HG02852 (cell line): Measurements from ENCODE around the gene SIGLEC15.
"Not testable (repeated sequence)": the region's sequence is repeated elsewhere in the genome, so short reads cannot be mapped to it uniquely, and the experiment has no call there.

ENCODE experiments used
- ATAC-seq: cut with Tn5 transposase; IDR thresholded peaks from one replicate; pipeline ENCODE4 v1.9.1; 2021; ENCODE audit warnings: mild to moderate bottlenecking, moderate library complexity; ENCODE audit not compliant: unreplicated experiment

Gene SIGLEC15, protein sequence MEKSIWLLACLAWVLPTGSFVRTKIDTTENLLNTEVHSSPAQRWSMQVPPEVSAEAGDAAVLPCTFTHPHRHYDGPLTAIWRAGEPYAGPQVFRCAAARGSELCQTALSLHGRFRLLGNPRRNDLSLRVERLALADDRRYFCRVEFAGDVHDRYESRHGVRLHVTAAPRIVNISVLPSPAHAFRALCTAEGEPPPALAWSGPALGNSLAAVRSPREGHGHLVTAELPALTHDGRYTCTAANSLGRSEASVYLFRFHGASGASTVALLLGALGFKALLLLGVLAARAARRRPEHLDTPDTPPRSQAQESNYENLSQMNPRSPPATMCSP

DNA sequence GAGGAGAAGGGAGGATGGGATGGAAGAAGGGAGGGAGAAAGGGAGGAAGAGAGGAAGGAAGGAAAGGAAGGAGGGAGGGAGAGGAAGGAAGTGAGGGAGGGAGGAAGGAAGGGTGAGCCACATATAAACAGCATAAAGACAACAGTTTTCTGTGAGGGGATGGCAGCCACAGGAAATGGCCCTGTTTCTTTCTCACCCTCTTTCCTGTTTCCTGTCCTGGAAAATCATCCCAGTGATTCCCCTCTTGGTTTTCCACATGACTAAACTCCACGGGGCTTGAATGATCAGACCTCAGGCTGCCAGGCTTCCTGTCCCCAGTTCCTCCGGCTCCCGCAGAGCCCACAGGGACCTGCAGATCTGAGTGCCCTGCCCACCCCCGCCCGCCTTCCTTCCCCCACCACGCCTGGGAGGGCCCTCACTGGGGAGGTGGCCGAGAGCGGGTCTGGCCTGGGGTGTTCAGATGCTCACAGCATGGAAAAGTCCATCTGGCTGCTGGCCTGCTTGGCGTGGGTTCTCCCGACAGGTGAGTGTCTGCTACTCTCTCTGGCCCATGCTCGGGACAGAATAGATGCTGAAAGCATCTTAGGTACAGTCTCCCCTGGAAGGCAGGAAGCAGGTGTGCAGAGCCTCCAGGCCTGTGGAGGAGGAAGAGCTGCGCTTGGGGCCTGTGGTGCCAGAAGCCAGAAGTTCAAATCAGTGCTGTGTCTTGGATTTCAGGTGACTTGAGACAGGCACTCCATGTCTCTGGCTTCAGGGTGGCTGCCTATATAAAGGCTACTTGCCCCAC, at the start of gene SIGLEC15:
Gene SIGLEC15 (plus strand): TSS at position 418 of the 787 bp plus-strand sequence. CDS start 54 bp downstream, at position 472.
- no peak for ATAC-seq

DNA sequence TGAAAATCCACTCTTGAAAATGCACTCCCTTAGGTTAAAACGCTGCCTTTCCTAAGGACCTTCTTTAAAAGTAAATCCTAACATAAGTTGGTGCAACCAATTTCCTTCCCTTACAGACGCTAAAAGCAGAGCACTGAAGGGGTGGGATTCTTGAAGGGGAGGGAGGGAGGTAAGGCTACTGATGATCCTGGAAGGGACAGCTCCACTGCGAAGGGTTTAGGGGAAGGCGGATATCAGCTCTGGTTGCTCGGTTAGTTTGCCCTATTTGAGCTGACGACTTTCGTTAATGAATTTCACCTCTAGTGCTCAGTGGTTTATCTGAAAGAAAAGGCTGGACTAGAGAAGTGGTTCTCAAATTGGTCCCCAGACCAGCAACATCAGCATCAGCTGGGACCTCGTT, 49.7 kb upstream of the SIGLEC15 start:
- no peak for ATAC-seq

DNA sequence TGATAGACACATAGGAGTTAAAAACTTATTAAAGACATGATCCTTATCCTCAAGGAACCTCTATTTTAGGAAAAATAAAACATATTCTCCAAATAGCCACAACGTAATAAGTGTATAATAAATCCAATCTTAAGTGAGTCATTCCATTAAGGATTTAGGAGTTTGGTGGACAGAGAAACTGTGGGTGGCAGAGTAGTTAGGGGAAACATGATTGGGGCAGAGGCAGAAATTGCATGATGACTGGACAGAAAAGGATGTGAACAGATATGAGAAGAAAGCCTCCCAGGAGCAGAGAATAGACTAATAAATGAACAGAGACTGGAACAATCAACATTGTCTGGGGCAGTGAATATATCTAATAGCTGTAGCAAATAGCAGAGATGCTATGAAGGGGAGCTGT, 48.1 kb upstream of the SIGLEC15 start:
- no peak for ATAC-seq

DNA sequence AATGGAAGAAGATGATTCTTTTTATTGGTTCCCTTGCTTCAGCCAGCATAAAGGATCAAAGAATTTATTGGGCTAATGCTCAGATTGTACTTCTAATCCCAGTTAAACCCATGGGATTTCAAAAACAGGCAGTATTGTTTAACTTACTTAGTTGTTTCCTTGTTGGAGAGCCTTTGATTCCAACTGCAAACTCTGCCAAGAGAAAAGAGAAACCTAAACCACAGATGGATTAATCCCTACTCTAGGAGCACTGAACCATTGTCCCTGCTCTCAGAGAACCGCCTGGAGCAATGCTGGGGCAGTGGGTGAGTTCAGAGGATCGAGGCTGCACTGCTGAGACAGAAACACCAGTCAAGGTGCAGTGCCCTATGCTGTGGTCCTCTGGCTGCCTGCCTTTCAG, 44.9 kb upstream of the SIGLEC15 start:
- no peak for ATAC-seq

DNA sequence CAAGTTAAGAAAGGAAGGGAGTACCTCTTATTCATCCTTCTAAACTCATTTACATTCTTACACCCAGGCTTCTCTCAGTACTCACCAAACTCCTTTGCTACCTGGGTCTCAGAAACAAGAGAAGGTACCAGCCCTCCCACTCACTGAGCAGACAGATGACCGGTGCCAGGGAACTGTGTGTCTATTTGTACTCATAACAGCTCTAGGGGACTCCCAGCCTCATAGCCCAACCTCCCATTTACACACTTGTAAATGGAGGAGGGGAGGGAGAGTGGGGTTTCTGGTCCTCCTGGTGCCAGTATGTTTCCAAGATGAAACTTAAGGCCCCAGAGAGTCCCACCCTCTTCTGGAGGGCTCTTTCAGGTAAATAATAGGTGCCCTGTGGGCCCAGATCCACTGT, 42.8 kb upstream of the SIGLEC15 start:
- ATAC-seq, result no peak

DNA sequence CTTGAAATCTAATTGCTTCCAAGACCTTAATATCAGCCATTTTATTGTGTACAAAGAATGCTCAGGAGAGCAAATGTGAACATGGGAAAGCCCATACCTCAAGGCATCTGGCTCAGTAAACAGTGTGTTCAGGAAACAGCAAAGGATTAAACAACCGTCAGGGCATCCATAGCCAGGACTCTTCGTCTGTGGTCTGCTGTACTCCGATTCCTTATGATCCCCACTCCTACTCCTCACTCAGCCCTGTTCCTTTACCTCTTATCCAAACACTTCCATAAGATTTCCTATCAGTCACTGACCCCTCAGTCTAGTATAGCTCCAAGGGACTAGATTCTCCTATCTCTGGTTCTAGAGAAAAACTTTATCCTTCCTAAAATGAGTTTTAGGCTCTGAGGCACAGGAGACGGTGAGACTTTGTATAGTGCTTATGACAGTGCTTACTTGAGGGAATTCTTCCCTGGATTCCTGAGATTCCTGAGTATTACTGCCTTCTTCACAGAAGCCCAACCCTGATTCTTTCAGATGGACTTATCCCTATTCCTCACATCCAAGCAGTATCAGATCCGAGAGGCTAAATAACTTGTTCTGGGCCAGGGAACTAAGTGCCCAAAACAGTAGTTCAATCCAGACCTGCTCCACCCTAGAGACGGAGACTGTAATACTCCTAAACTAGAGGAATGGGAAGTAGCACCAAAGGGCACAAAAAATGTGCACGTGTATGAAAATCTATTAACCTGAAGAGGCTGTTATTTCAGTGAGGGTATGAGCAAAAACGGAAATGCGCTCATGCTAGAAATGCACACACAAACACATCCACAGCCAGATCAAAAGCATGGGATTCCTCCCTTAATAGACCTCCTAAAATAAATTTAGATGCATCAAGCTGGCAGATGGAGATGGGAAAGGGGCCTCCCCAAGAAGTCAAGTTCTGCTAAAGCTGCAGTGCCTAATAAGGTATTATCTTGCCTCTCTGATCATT, 42.1 kb upstream of the SIGLEC15 start:
- no peak for ATAC-seq

DNA sequence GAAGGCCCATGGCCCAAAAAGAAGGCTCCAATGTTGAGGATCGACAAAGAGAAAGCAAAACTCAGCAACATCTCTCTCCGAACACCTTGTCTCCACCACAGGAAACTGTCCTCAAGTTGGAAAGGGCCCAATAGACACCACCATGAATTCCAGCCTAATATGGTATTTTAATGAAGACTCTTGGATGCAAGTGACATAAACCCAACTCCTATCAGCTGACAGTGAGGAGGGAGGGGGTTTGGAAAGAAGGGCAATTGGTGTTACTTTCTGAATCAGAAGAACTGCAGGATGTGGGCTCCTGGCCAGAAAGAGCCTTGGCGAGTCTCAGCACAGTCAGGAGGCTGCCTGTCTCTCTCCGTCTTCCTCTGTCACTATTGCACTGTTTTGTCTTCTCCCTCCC, 40.3 kb upstream of the SIGLEC15 start:
- no peak for ATAC-seq

DNA sequence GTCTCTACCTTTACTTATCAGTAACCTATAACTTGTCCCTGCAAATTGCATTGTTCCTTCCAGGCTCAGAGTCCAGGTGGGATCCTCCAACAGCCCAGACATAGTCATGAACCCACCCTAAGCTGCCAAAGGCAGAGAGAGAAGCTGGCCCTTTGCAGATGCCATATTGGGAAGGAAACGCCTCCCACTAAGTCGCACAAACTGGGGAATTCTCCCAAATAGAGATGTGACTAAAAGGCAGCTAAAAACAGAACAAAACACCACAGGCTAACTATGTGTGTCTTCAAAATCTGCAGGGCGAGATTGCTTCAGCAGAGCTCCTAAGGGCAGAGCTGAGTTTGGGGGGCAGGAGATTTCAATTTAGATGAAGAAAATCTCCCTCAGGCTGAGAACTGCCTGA, 38.5 kb upstream of the SIGLEC15 start:
- no peak for ATAC-seq

DNA sequence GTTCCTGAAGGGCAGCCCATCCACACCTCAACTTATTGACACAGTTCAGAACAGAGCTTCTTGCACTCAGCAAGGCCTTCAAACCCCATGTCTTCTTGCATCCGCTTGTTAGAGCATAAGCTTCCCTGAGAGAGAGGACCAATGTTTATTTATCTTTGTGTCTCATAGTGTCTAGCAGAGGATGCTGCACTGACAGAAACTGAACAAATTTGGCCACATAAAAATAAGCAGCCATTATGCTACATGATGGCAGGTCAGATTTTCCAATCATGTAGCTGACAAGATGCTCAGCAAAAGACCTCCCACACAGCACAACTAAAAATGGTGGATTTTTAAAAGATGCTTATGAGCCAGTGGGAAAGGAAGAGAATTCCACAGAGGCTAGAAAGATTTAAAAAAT, 38.1 kb upstream of the SIGLEC15 start:
- no peak for ATAC-seq

DNA sequence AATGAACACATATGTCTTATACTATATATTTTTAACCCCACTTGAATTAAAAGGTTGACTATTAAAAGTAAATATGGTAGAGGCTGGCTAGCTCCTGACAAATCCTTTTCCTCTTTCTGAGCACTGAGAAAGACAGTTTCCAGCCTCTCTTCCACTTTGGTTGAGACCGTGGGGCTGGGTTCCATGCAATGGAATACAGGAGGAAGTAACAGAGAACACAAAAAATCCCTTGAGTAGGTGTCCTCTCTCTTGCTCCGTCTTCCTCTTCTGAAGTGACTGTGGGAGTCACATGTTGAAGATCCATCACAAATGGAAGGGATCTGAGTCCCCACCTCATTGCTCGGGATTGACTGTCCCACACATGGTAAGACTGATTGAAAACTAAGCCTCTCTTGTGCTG, 36.6 kb upstream of the SIGLEC15 start:
- no peak for ATAC-seq

DNA sequence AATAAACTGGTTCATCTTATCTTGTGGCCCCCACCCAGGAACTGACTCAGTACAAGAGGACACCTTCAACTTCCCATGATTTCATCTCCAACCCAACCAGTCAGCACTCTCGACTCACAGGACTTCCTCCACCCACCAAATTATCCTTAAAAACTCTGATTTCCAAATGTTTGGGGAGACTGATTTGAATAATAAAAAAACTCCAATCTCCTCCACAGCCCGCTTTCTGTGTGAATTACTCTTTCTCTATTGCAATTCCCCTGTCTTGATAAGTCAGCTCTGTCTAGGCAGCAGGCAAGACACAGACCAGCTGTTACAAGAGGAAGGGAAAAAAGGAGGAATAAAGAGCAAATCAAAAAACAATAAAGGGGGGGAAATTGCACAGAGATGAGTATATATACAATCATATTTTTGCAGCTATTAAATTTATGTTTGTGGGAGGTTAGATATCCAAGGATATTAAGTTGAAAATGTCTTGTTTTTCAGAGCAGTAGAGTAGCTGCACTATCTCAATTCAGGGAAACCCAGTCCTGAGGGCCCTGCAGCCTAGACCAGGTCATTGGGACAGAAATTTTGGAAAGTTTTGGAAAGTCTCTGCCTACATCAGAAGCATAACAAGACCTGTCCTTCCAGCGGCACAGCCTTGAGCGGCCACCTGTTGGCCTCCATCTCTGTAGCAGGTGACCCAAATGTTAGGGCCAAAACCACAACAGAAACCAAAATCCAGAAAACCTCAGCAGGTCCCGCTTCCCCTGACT, 32.8 kb upstream of the SIGLEC15 start:
- ATAC-seq, result no peak

DNA sequence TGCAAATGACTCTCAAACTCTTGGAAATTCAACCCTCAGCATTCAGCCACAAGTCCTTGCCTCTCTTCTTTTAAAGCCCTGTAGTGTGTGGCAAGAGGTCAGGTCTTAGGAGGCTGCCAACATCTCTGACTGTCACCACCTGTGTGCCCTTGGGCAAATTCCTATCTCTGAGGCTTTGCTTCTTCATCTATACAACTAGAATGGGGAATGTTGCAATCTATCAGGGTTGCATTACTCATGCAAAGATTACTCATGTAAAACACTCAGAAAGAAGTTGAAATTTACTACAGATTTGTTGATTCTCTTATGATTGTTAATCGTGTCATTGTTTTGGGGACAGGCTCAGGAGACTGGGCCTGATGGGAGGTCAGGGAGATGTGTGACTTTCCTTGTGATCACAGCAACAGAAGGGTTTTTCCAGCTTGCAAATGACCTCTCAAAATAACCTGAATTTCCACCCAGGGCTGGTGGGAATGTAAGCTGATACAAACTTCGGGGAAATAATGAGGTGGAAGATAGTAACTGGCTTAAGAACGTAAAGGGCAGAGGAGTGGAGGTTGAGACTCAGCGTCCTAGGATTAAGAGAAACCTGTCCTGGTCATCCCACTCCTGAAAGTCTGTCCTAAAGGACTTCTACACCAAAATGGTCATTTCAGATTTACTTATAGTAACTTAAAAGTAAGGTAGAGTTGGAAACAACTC, 32.1 kb upstream of the SIGLEC15 start:
- ATAC-seq, result no peak

DNA sequence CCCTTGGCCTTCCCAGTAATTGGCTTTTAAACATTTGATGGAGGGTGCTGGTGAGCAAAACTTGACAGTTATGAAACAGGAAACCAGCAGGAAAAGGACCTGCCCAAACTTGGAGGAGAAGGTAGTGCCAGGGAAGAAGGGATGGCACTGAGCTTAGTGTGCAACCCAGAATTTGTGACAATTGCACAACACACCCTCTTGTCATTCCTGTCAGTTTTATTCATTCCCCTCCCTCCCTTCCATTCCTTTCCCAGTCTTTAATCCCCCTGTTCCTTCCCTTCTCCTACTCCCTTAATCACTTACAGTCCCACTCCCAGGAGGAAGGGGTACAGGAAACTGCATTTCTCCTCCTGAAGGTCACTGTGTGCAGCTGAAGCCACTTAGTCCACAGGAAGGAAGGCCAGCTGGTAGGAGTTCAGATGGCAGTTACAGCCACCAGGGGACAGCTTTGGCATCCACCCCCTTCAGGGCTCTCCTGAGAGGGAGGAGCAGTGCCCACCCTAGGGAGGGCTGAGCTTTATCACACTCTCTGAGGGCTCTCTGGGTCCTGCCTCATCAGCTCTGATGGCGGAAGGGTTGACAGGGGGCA, 24.0 kb upstream of the SIGLEC15 start:
- ATAC-seq, result no peak

DNA sequence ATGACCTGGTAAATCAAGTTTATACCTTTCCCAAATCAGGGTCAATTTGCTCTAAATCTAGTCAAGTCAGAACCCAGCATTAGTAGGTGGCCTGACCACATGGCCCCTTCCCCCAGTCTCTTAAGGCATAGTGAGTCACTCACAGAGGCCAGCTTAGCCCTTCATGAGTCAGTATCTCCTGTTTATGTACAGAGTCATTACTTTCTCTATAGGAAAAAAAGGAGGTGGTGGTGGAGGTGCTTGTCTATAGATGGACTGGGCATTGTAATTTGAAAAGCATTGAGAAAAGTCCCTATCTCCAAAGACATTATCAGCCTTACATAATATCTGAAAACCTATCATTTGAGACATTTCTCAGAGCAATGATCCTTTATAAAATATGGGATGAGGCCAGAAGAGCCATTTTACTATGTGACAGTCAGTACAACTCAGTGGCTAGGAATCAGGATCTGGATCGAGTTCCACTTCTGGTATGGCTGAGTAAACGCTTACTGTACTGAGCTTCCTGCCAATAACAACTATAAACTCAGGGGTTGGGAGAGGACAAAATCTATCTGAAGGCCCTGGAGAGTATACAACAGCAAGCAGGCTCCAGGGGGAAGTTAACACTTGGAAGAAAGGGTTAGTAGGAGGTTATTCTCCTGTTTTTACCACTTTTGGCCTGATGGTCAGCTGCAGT, 22.5 kb upstream of the SIGLEC15 start:
- no peak for ATAC-seq

DNA sequence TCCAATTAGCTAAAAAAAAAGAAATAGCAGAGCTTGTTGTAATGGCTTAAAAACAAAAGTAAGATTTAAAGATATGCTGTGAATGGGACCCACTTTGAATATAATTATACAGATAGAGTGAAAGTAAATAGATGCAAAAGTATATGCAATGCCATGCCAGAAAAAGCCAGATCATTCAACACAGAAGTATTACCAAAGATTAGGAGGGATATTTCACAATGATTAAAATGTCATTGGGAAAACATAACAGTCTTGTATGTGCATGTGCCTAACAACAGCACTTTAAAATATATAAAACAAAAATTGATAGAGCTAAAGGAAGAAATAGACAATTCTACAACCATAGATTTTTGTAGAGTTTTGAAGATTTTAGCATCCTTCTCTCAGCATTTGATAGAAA, 19.9 kb upstream of the SIGLEC15 start:
- no peak for ATAC-seq

DNA sequence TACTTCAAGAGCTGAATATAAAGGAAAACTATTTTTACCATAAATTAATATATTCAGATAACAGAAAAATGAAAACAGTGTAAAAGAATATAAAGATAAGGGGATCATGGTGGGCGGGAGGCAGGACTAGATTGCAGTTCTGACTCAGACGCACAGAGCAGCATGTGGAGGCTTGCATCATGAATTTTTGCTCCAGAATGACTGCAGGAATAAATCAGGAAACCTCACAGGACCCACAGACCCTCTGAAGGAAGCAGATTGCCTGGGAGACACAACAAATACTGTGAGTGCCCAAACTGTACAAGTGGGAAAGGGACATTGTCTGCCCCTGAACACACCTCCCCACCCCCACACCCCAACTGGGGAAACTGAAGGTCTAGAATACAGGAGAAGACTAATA, 19.2 kb upstream of the SIGLEC15 start:
- ATAC-seq, result no peak

DNA sequence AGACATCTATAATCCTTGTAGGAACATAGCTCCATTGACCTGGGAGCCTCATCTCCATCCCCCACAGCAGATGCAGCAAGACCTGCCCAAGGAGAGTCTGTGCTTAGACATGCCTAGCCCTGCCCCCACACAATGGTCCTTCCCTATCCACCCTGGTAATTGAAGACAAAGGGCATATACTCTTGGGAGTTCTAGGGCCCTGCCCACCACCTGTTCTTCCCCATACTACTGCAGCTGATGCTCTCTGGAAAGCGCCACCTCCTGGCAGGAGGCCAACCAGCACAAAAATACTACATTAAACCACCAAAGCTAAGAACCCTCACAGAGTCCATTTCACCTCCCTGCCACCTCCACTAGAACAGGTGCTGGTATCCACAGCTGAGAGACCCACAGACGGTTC, 18.3 kb upstream of the SIGLEC15 start:
- not testable (repeated sequence) for ATAC-seq

DNA sequence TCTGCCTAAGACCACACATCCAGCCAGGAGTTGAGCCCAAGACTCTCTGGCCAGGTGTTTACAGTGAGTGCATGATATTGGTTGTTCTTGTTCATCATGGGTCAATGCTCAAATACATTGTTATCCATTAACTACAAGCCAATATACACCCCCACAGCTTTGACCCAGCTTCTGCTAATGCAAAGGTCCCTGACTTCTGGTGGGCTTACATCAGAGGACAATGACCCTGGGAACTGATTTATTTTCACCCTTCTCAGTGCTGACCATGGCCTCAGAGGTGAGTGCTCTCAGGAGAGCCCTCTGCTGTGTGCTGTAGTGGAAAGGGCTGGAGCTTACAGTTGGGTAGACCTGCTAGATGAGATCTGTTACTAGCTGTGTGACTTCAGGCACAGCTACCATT, 10.7 kb upstream of the SIGLEC15 start:
- not testable (repeated sequence) for ATAC-seq

DNA sequence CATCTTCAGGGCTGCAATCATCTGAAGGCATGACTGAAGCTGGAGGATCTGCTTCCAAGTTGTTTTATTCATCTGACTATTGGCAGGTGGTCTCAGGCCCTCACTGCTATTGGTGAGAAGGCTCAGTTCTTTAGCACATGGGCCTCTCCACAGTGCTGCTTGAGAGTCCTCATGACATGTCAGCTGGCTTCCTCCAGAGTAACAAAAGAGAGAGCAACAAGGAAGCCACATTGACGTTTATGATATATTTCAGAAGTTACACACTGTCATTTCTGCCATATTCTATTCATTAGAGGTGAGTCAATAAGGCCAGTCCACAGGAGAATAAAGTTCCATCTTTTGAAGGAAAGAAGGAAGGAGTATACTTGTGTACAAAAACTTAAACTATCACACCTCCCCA, 7.9 kb upstream of the SIGLEC15 start:
- no peak for ATAC-seq
